SK-N-SH (cell line): ENCODE measurements around the gene DDX1. TPM values are rescaled to one million over a fixed set of nuclear protein-coding genes. Genes with fewer than 3 reads are reported as not detected.
A peak's percentile ranks its signal among the peaks of the same experiment; 100 is the strongest.

Experiments used
- CTCF ChIA-PET: fragments of 300-600, 350-600 bp; formaldehyde crosslinking; extraction: SDS; loops from one replicate; lab custom pipeline; 2021; lab: Yijun Ruan, JAX
- POLR2A ChIA-PET: fragments of 350-600 bp; sonication (Branson Sonifier 250); formaldehyde crosslinking; extraction: SDS; loops from one replicate; lab custom pipeline; 2020; ENCODE audit warnings: antibody characterized with exemption, inconsistent platforms; lab: Yijun Ruan, JAX
- DNase-seq: peaks from one replicate; pipeline ENCODE4 v3.0.0; 2012
- H2AFZ ChIP-seq: fragments of 200-600 bp; sonication (generic); 2 replicates; pipeline ENCODE4 v1.8.1; 2016; ENCODE audit warnings: antibody characterized with exemption, mild to moderate bottlenecking, low read depth
- H3F3A ChIP-seq: fragments of 200-600 bp; sonication (generic); replicated peaks from 2 replicates; pipeline ENCODE3; 2016; ENCODE audit warnings: antibody characterized with exemption, mild to moderate bottlenecking; ENCODE audit not compliant: insufficient read depth
- H3K27ac ChIP-seq, 2 experiments: fragments of 200-500 bp in 1 of 2; fragments of 200-600 bp in 1 of 2; sonication (Bioruptor generic) in 1 of 2; sonication (generic), shearing (Covaris generic) in 1 of 2; 2 replicates each; pipeline versions ENCODE4 v1.5.1 to v1.6.1; 2014 to 2016; ENCODE audit warnings: low read depth in 2 of 2, inconsistent platforms in 1 of 2, low read length in 1 of 2, mild to moderate bottlenecking in 1 of 2, mixed read lengths in 1 of 2
- H3K27me3 ChIP-seq: fragments of 200-600 bp; sonication (generic), shearing (Covaris generic); 2 replicates; pipeline ENCODE4 v1.6.1; 2016; ENCODE audit warnings: mixed run types; ENCODE audit not compliant: insufficient read depth
- H3K36me3 ChIP-seq, 2 experiments: fragments of 200-500 bp in 1 of 2; fragments of 200-600 bp in 1 of 2; sonication (Bioruptor generic) in 1 of 2; sonication (generic) in 1 of 2; replicated peaks in 1 of 2; 2 replicates each; pipeline versions ENCODE3 to v1.5.1; 2014 to 2016; ENCODE audit warnings: low read length in 1 of 2, mild to moderate bottlenecking in 1 of 2; ENCODE audit not compliant: insufficient read depth in 2 of 2, control insufficient read depth in 1 of 2
- H3K4me1 ChIP-seq, 2 experiments: fragments of 200-500 bp in 1 of 2; fragments of 200-600 bp in 1 of 2; sonication (Bioruptor generic) in 1 of 2; sonication (generic), shearing (Covaris generic) in 1 of 2; 2 replicates each; pipeline versions ENCODE4 v1.5.1 to v1.6.1; 2014 to 2016; ENCODE audit warnings: low read depth in 1 of 2, low read length in 1 of 2, mixed run types in 1 of 2; ENCODE audit not compliant: insufficient read depth in 2 of 2, control insufficient read depth in 1 of 2
- H3K4me2 ChIP-seq: fragments of 200-600 bp; sonication (generic), shearing (Covaris generic); 2 replicates; pipeline ENCODE4 v1.6.1; 2017; ENCODE audit warnings: mixed run types
- H3K4me3 ChIP-seq, 2 experiments: fragments of 200-500 bp in 1 of 2; fragments of 200-600 bp in 1 of 2; sonication (Bioruptor generic) in 1 of 2; sonication (generic), shearing (Covaris generic) in 1 of 2; 2 replicates each; pipeline versions ENCODE4 v1.5.1 to v1.8.1; 2014 to 2016; ENCODE audit warnings: low read depth in 2 of 2, inconsistent platforms in 1 of 2, low read length in 1 of 2, mild to moderate bottlenecking in 1 of 2, mixed read lengths in 1 of 2, moderate library complexity in 1 of 2
- H3K79me2 ChIP-seq: fragments of 200-600 bp; sonication (generic); 2 replicates; pipeline ENCODE4 v1.8.1; 2017; ENCODE audit warnings: mild to moderate bottlenecking; ENCODE audit not compliant: insufficient read depth
- H3K9ac ChIP-seq: fragments of 200-600 bp; sonication (generic); 2 replicates; pipeline ENCODE4 v1.6.1; 2017; ENCODE audit warnings: mixed run types
- H3K9me2 ChIP-seq: fragments of 200-600 bp; sonication (generic); 2 replicates; pipeline ENCODE4 v1.6.1; 2017; ENCODE audit warnings: mixed run types
- H3K9me3 ChIP-seq: fragments of 200-600 bp; sonication (generic); 2 replicates; pipeline ENCODE4 v1.6.1; 2017; ENCODE audit warnings: mixed run types, mild to moderate bottlenecking, moderate library complexity
- H4K20me1 ChIP-seq: fragments of 200-600 bp; sonication (generic); 2 replicates; pipeline ENCODE4 v1.6.1; 2017; ENCODE audit warnings: mild to moderate bottlenecking, mixed run types; ENCODE audit not compliant: insufficient read depth
- CTCF ChIP-seq: fragments of 200-600 bp; sonication (generic); IDR thresholded peaks from 2 replicates; pipeline ENCODE4 v1.6.1; 2017; ENCODE audit warnings: antibody characterized with exemption, mild to moderate bottlenecking, moderate library complexity
- ELF1 ChIP-seq: IDR thresholded peaks from 2 replicates; pipeline ENCODE4 v1.4.0; 2012
- EZH2phosphoT487 ChIP-seq: fragments of 200-600 bp; sonication (generic); IDR thresholded peaks from 2 replicates; pipeline ENCODE4 v1.6.1; 2017; ENCODE audit warnings: low read depth, mixed run types, mild to moderate bottlenecking, antibody characterized with exemption, moderate library complexity, borderline replicate concordance
- FOSL2 ChIP-seq: IDR thresholded peaks from 2 replicates; pipeline ENCODE4 v1.4.0; 2012; ENCODE audit warnings: low read depth, mild to moderate bottlenecking, moderate library complexity, borderline replicate concordance
- FOXM1 ChIP-seq: IDR thresholded peaks from 2 replicates; pipeline ENCODE4 v1.4.0; 2012; ENCODE audit warnings: low read depth, mild to moderate bottlenecking
- GABPA ChIP-seq: IDR thresholded peaks from 2 replicates; pipeline ENCODE4 v1.4.0; 2012; ENCODE audit warnings: low read depth, mild to moderate bottlenecking
- GATA2 ChIP-seq: sonication (generic); formaldehyde crosslinking; IDR thresholded peaks from 2 replicates; pipeline ENCODE4 v1.5.0; 2020; ENCODE audit warnings: mild to moderate bottlenecking, missing genetic modification reagents
- MAX ChIP-seq: IDR thresholded peaks from 2 replicates; pipeline ENCODE4 v1.4.0; 2012; ENCODE audit warnings: low read depth
- MEF2A ChIP-seq: IDR thresholded peaks from 2 replicates; pipeline ENCODE4 v1.4.0; 2012; ENCODE audit warnings: low read depth, borderline replicate concordance
- NRF1 ChIP-seq: IDR thresholded peaks from 2 replicates; pipeline ENCODE4 v1.6.1; 2012; ENCODE audit warnings: low read depth, mild to moderate bottlenecking, low read length
- POLR2AphosphoS5 ChIP-seq: IDR thresholded peaks from 2 replicates; pipeline ENCODE4 v1.6.1; 2012; ENCODE audit warnings: low read depth, low read length
- RAD21 ChIP-seq: IDR thresholded peaks from 2 replicates; pipeline ENCODE4 v1.6.1; 2012; ENCODE audit warnings: mild to moderate bottlenecking, low read length
- REST ChIP-seq: IDR thresholded peaks from 2 replicates; pipeline ENCODE4 v1.6.1; 2012; ENCODE audit warnings: mild to moderate bottlenecking, low read depth, low read length, moderate library complexity
- RFX5 ChIP-seq: IDR thresholded peaks from 2 replicates; pipeline ENCODE4 v1.6.1; 2012; ENCODE audit warnings: mild to moderate bottlenecking, improper control_type of control experiment, low read length
- SIN3A ChIP-seq: IDR thresholded peaks from 2 replicates; pipeline ENCODE4 v1.6.1; 2012; ENCODE audit warnings: low read depth, mild to moderate bottlenecking, low read length, moderate library complexity, borderline replicate concordance
- SMC3 ChIP-seq: IDR thresholded peaks from 2 replicates; pipeline ENCODE4 v1.6.1; 2012; ENCODE audit warnings: low read depth, low read length, improper control_type of control experiment
- TEAD4 ChIP-seq: IDR thresholded peaks from 2 replicates; pipeline ENCODE4 v1.4.0; 2012; ENCODE audit warnings: mild to moderate bottlenecking, borderline replicate concordance; ENCODE audit not compliant: insufficient read depth
- USF1 ChIP-seq: IDR thresholded peaks from 2 replicates; pipeline ENCODE4 v1.4.0; 2012; ENCODE audit warnings: low read depth, borderline replicate concordance
- WGBS: methylation state at CpG from one replicate; pipeline ENCODE4 v1.1.6; 2017; ENCODE audit warnings: low lambda C conversion rate; 5-methylcytosine and 5-hydroxymethylcytosine counted together
- polyA plus RNA-seq, 3 experiments: library from polyadenylated mRNA; depleted of rRNA; stranded (reverse); fragments of >200 nt; gene quantifications; 2 replicates each; pipeline ENCODE4 v1.2.3, GENCODE V29; 2012

The DDX1 gene
- polyA plus RNA-seq, 1 of the 3 experiments (the other 2 are of a cell fraction) = 54.5 TPM

GRCh38 chr2:15634846-15635490 lies 43.3 kb downstream of the DDX1 start:
- TF ChIP-seq MEF2A (no peak), RAD21 (no peak), USF1 (no peak), SIN3A (no peak), RFX5 (no peak), TEAD4 (no peak), NRF1 (no peak), POLR2AphosphoS5 (no peak), FOXM1 (no peak), EZH2phosphoT487 (no peak), GATA2 (CRISPR knock-in tag) (no peak)
- no peak overlapping the region for H3K4me2 ChIP-seq
- 0 out of 4 replicates have a peak overlapping the region, but pooled peaks of 1 of the 2 experiments have one; percentile 12 for H3K27ac ChIP-seq
- H3K36me3 ChIP-seq = peaks cover 48 to 71% of the 10 kb centered on the region in 2 experiments
- no peak overlapping the region for H2AFZ ChIP-seq
- no peaks in the 10 kb centered on the region for H3K27me3 ChIP-seq
- no peaks in the 10 kb centered on the region for H3K79me2 ChIP-seq
- POLR2A ChIA-PET = no interaction called here
- no peak overlapping the region for H3K9ac ChIP-seq
- no peaks in the 10 kb centered on the region for H3K9me2 ChIP-seq
- no peaks in the 10 kb centered on the region for H3K9me3 ChIP-seq
- no peak overlapping the region for H3K4me3 ChIP-seq
- H3F3A ChIP-seq = peaks cover 5% of the 10 kb centered on the region
- peaks cover 5 to 8% of the 10 kb centered on the region in 2 experiments; a peak in 1 of 4 replicates for H3K4me1 ChIP-seq
- H4K20me1 ChIP-seq = no peaks in the 10 kb centered on the region
- DNase-seq = no peak
- WGBS = 87% methylated on average over 1 of the region's 1 CpG
- CTCF ChIA-PET = interaction anchor here (0.9 to 18.8 kb wide), 11 partner anchors 207 to 1122 kb away, joined by 3 to 214 read pairs (median 4); partner anchors contain the start of gene MYCN

GRCh38 chr2:15636972-15637785 lies 45.5 kb downstream of the DDX1 start:
- peak; percentile 87 for DNase-seq
- no peaks in the 10 kb centered on the region for H4K20me1 ChIP-seq
- no peak overlapping the region for H3K9ac ChIP-seq
- no peaks in the 10 kb centered on the region for H3K79me2 ChIP-seq
- no peak overlapping the region for H2AFZ ChIP-seq
- no peak overlapping the region; a peak in 1 of 4 replicates for H3K4me3 ChIP-seq
- H3F3A ChIP-seq = peaks cover 5% of the 10 kb centered on the region
- peaks cover 5 to 8% of the 10 kb centered on the region in 2 experiments; a peak in 1 of 4 replicates for H3K4me1 ChIP-seq
- peaks cover 35 to 50% of the 10 kb centered on the region in 2 experiments for H3K36me3 ChIP-seq
- no peaks in the 10 kb centered on the region for H3K9me3 ChIP-seq
- H3K27ac ChIP-seq = peak overlapping the region in 1 of 2 experiments; percentile 70; a peak in 2 of 4 replicates
- no peak overlapping the region for H3K4me2 ChIP-seq
- no peaks in the 10 kb centered on the region for H3K9me2 ChIP-seq
- POLR2A ChIA-PET = no interaction called here
- WGBS = 20% methylated on average over 6 of the region's 6 CpGs
- CTCF ChIA-PET = interaction anchor here (0.5 to 18.8 kb wide), 71 partner anchors 8 to 1120 kb away, joined by 3 to 214 read pairs (median 4); partner anchors contain the start of gene MYCN
- no peaks in the 10 kb centered on the region for H3K27me3 ChIP-seq
- TF ChIP-seq ELF1 (no peak), REST (no peak), MAX (no peak), FOSL2 (peak; percentile 11; the same call in 1 of the 2 replicates), SIN3A (no peak), GABPA (no peak), RAD21 (peak; percentile 100), CTCF (peak; percentile 98), GATA2 (CRISPR knock-in tag) (no peak), SMC3 (peak; percentile 96)
